Smooth muscle cell (in vitro differentiated cells): ENCODE data around the gene LNP1. TPM values are rescaled to one million over a fixed set of nuclear protein-coding genes. Genes with fewer than 3 reads are reported as not detected.

Experiments used
- DNase-seq: peaks from one replicate; lab custom pipeline; 2025; ENCODE audit not compliant: unreplicated experiment; lab: John Stamatoyannopoulos, UW
- H2AFZ ChIP-seq: fragments of 200-600 bp; sonication (generic); 2 replicates; pipeline ENCODE4 v1.6.0; 2016; ENCODE audit warnings: antibody characterized with exemption, low read depth, mild to moderate bottlenecking
- H3F3A ChIP-seq: fragments of 200-600 bp; sonication (generic); 2 replicates; pipeline ENCODE4 v1.6.0; 2017; ENCODE audit warnings: antibody characterized with exemption, low read depth
- H3K27ac ChIP-seq: fragments of 200-600 bp; sonication (generic); 2 replicates; pipeline ENCODE4 v1.5.1; 2016; ENCODE audit warnings: low read depth, mild to moderate bottlenecking
- H3K27me3 ChIP-seq: fragments of 200-600 bp; sonication (generic); 2 replicates; pipeline ENCODE4 v1.6.1; 2016; ENCODE audit warnings: low read depth, mild to moderate bottlenecking
- H3K36me3 ChIP-seq: fragments of 200-600 bp; sonication (generic); 2 replicates; pipeline ENCODE4 v1.5.1; 2016; ENCODE audit warnings: low read depth
- H3K4me1 ChIP-seq: fragments of 200-600 bp; sonication (generic); 2 replicates; pipeline ENCODE4 v1.5.1; 2016; ENCODE audit warnings: low read depth
- H3K4me2 ChIP-seq: fragments of 200-600 bp; sonication (generic); 2 replicates; pipeline ENCODE4 v1.6.0; 2016; ENCODE audit warnings: mild to moderate bottlenecking
- H3K4me3 ChIP-seq: fragments of 200-600 bp; sonication (generic); 2 replicates; pipeline ENCODE4 v1.5.1; 2016; ENCODE audit warnings: mild to moderate bottlenecking
- H3K79me2 ChIP-seq: fragments of 200-600 bp; sonication (generic); 2 replicates; pipeline ENCODE4 v1.6.0; 2016; ENCODE audit warnings: low read depth, mild to moderate bottlenecking
- H3K9ac ChIP-seq: fragments of 200-600 bp; sonication (generic); 2 replicates; pipeline ENCODE4 v1.6.0; 2016; ENCODE audit warnings: low read depth
- H3K9me3 ChIP-seq: fragments of 200-600 bp; sonication (generic); replicated peaks from 2 replicates; pipeline ENCODE4 v1.5.1; 2016; ENCODE audit warnings: low read depth
- H4K20me1 ChIP-seq: fragments of 200-600 bp; sonication (generic); 2 replicates; pipeline ENCODE4 v1.6.0; 2016; ENCODE audit warnings: low read depth
- CTCF ChIP-seq: fragments of 200-600 bp; sonication (generic); IDR thresholded peaks from 2 replicates; pipeline ENCODE4 v1.5.1; 2017; ENCODE audit warnings: borderline replicate concordance, mild to moderate bottlenecking, antibody characterized with exemption; ENCODE audit not compliant: insufficient read depth, poor library complexity, severe bottlenecking
- WGBS: methylation state at CpG from one replicate; pipeline ENCODE4 v1.1.7; 2016; ENCODE audit warnings: low lambda C conversion rate; 5-methylcytosine and 5-hydroxymethylcytosine counted together
- polyA plus RNA-seq: library from polyadenylated mRNA; unstranded; fragments of >200 nt; fragmentation: Nextera tagmentation; extraction: Ambion mirVana; gene quantifications from 2 replicates; pipeline ENCODE4 v1.2.1, GENCODE V29; 2016
- total RNA-seq: library from RNA; depleted of rRNA; stranded (reverse); fragments of >200 nt; gene quantifications from 2 replicates; pipeline ENCODE4 v1.2.3, GENCODE V29; 2014

LNP1 gene
- total and polyA plus RNA-seq, 2 experiments from 2014 or later = 3.1 to 4.3 TPM

GRCh38 chr3:100496711-100497261 lies 95.4 kb downstream of the LNP1 start:
- Histone ChIP-seq H3K27ac (peak overlapping the region; percentile 65), H3K36me3 (no peaks in the 10 kb centered on the region), H3K9me3 (no peaks in the 10 kb centered on the region), H3K4me2 (peak overlapping the region; percentile 51), H2AFZ (no peak overlapping the region), H4K20me1 (no peaks in the 10 kb centered on the region), H3K4me3 (no peak overlapping the region), H3K27me3 (no peaks in the 10 kb centered on the region), H3F3A (peaks cover 8% of the 10 kb centered on the region), H3K9ac (no peak overlapping the region), H3K79me2 (peaks cover 86% of the 10 kb centered on the region), H3K4me1 (peaks cover 10% of the 10 kb centered on the region)
- DNase-seq = no peak
- TF ChIP-seq CTCF = no peak

- WGBS = 94% methylated on average over 4 of the region's 4 CpGs
- H3K79me2 ChIP-seq = peaks cover 94% of the 10 kb centered on the region
- no peak overlapping the region for H3K4me3 ChIP-seq
- TF ChIP-seq CTCF = no peak
- peaks cover under 1% of the 10 kb centered on the region for H3K36me3 ChIP-seq
- no peak overlapping the region for H3K4me2 ChIP-seq
- H3K27ac ChIP-seq = peak overlapping the region; percentile 66
- H3K4me1 ChIP-seq = peaks cover 8% of the 10 kb centered on the region
- no peaks in the 10 kb centered on the region for H3K9me3 ChIP-seq
- no peak for DNase-seq
- H3K27me3 ChIP-seq = no peaks in the 10 kb centered on the region
- H3K9ac ChIP-seq = no peak overlapping the region
- H2AFZ ChIP-seq = no peak overlapping the region
- H4K20me1 ChIP-seq = no peaks in the 10 kb centered on the region
- peaks cover 4% of the 10 kb centered on the region for H3F3A ChIP-seq
These were observed 98.3 kb downstream of the LNP1 start for GRCh38 chr3:100499651-100500050.

GRCh38 chr3:100500320-100500880 lies 99.1 kb downstream of the LNP1 start:
- Histone ChIP-seq H3K9ac (no peak overlapping the region), H3K27me3 (no peaks in the 10 kb centered on the region), H3K4me3 (no peak overlapping the region), H3K4me1 (peaks cover 8% of the 10 kb centered on the region), H3K27ac (peak overlapping the region; percentile 66), H2AFZ (no peak overlapping the region), H3F3A (peaks cover 4% of the 10 kb centered on the region), H4K20me1 (no peaks in the 10 kb centered on the region), H3K79me2 (peaks cover 97% of the 10 kb centered on the region), H3K4me2 (no peak overlapping the region), H3K9me3 (no peaks in the 10 kb centered on the region), H3K36me3 (peaks cover 8% of the 10 kb centered on the region)
- no peak for TF ChIP-seq CTCF
- DNase-seq = no peak
- 63% methylated on average over 8 of the region's 8 CpGs for WGBS

DNA sequence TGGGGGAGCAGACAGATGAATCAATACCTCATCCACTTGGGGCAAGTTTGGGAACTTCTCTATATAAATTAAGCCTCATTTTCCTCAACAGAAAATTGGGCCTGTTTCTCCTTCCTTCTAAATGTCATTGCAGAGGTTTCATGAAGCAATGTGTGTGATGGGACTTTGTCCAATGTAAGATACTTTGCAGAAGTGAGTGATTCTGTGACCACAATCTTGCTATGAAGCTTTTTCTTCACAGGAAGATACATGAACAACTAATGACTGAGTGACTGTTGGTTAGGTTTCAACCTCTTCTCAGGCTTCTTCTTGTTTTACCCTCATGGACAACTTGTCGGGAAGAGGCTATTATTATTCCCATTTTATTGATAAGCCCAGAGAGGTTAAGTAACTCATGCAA lies 102.1 kb downstream of the LNP1 start:
- 100% methylated on average over 1 of the region's 1 CpG for WGBS
- no peak for DNase-seq
- H3K27me3 ChIP-seq = no peaks in the 10 kb centered on the region
- no peaks in the 10 kb centered on the region for H4K20me1 ChIP-seq
- H3K79me2 ChIP-seq = peaks cover 99% of the 10 kb centered on the region
- H3F3A ChIP-seq = no peaks in the 10 kb centered on the region
- no peak overlapping the region for H2AFZ ChIP-seq
- H3K4me1 ChIP-seq = peaks cover 5% of the 10 kb centered on the region
- no peak overlapping the region for H3K9ac ChIP-seq
- H3K27ac ChIP-seq = no peak overlapping the region
- no peak overlapping the region for H3K4me2 ChIP-seq
- peaks cover 7% of the 10 kb centered on the region for H3K9me3 ChIP-seq
- H3K36me3 ChIP-seq = peaks cover 32% of the 10 kb centered on the region
- TF ChIP-seq CTCF = no peak
- H3K4me3 ChIP-seq = no peak overlapping the region
